Activated CD4-positive, alpha-beta T cell treated with anti-CD3 and anti-CD28 coated beads, Interleukin-2, amount 50 U/mL, for 24 hours (primary cell): Measurements from ENCODE around the gene TBCEL.
"Not testable (repeated sequence)": the region's sequence is repeated elsewhere in the genome, so short reads cannot be mapped to it uniquely, and the experiment has no call there.

ENCODE experiments used
- DNase-seq, 2 donors: peaks; one replicate each; pipeline ENCODE4 v3.0.0-alpha.2; 2020; ENCODE audit warnings: low read depth in 1 of 2, low spot score in 1 of 2

The TBCEL gene

GRCh38 chr11:121023848-121024751, at the start of gene TBCEL:
Gene TBCEL, plus strand, starts transcription at chr11:121024102. Its CDS starts 21,589 bp downstream, at chr11:121045691.
- peak; percentile 62 to 80 for DNase-seq

GRCh38 chr11:120974466-120974865, 49.4 kb upstream of the TBCEL start:
- no peak for DNase-seq

- no peak for DNase-seq
Measured at GRCh38 chr11:120974965-120975364, 48.9 kb upstream of the TBCEL start.

GRCh38 chr11:120977266-120978137, 46.4 kb upstream of the TBCEL start:
- DNase-seq: no peak

GRCh38 chr11:120978701-120979100, 45.2 kb upstream of the TBCEL start:
- DNase-seq: no peak

GRCh38 chr11:120985718-120986569, 38.0 kb upstream of the TBCEL start:
- peak in 1 of 2 donors; percentile 9 for DNase-seq

GRCh38 chr11:120988603-120989002, 35.3 kb upstream of the TBCEL start:
- no peak for DNase-seq

- DNase-seq: no peak
Measured at GRCh38 chr11:120991830-120992686, 31.8 kb upstream of the TBCEL start.

- DNase-seq: no peak
Measured at GRCh38 chr11:120994091-120994859, 29.6 kb upstream of the TBCEL start.

- DNase-seq: no peak
Measured at GRCh38 chr11:120995184-120995583, 28.7 kb upstream of the TBCEL start.

GRCh38 chr11:120996973-120997372, 26.9 kb upstream of the TBCEL start:
- DNase-seq: no peak

- DNase-seq: no peak
Measured at GRCh38 chr11:120998581-120998980, 25.3 kb upstream of the TBCEL start.

- no peak for DNase-seq
Measured at GRCh38 chr11:121004206-121004840, 19.6 kb upstream of the TBCEL start.

GRCh38 chr11:121006922-121007321, 17.0 kb upstream of the TBCEL start:
- DNase-seq: no peak

GRCh38 chr11:121008551-121008950, 15.4 kb upstream of the TBCEL start:
- no peak for DNase-seq

- DNase-seq: no peak
Measured at GRCh38 chr11:121012091-121012490, 11.8 kb upstream of the TBCEL start.

GRCh38 chr11:121018746-121019145, 5.2 kb upstream of the TBCEL start:
- no peak for DNase-seq

- not testable (repeated sequence) for DNase-seq
Measured at GRCh38 chr11:121021718-121022117, 2.2 kb upstream of the TBCEL start.

- no peak for DNase-seq
Measured at GRCh38 chr11:121024989-121025388, 1.1 kb downstream of the TBCEL start.
